Endothelial cell of umbilical vein (primary cell): ENCODE measurements around the gene BCAS3. TPM values are rescaled to one million over a fixed set of nuclear protein-coding genes. Genes with fewer than 3 reads are reported as not detected.

ENCODE experiments used
- BruUV-seq: library from RNA; stranded (reverse); fragments of 400-500 nt; replicated peaks from 2 replicates; lab custom pipeline; 2021; lab: Mats Ljungman, UMichigan
- CTCF ChIA-PET: fragments of 300-600, 350-600 bp; sonication (Branson Sonifier 250); formaldehyde crosslinking; loops from one replicate; lab custom pipeline; 2021; ENCODE audit warnings: antibody characterized with exemption, inconsistent platforms; lab: Charles Lee
- POLR2A ChIA-PET: fragments of 300-600, 350-600 bp; sonication (Branson Sonifier 250); formaldehyde crosslinking; loops from one replicate; lab custom pipeline; 2021; ENCODE audit warnings: antibody characterized with exemption, inconsistent platforms; lab: Charles Lee
- DNase-seq: peaks from one replicate; pipeline ENCODE4 v3.0.0-alpha.2; 2011; ENCODE audit warnings: low read depth, low spot score
- FAIRE-seq: peaks from 2 replicates; lab custom pipeline; 2011; peaks lifted over from hg19 to GRCh38; lab: Jason Lieb, UNC
- H2AFZ ChIP-seq: 2 replicates; pipeline ENCODE4 v1.6.0; 2012; ENCODE audit warnings: low read depth, low read length, control low read depth, inconsistent platforms
- H3K27ac ChIP-seq: 2 replicates; pipeline ENCODE4 v1.5.1; 2011; ENCODE audit warnings: low read depth, mild to moderate bottlenecking, control low read depth, low read length, moderate library complexity; ENCODE audit not compliant: insufficient read depth
- H3K27me3 ChIP-seq, 2 experiments: 2 replicates each; pipeline versions ENCODE4 v1.6.0 to v1.6.1; 2011; ENCODE audit warnings: low read length in 2 of 2, mixed read lengths in 1 of 2; ENCODE audit not compliant: control insufficient read depth in 2 of 2, insufficient read depth in 2 of 2
- H3K36me3 ChIP-seq, 2 experiments: 2 replicates in 1 of 2; 3 replicates in 1 of 2; pipeline ENCODE4 v1.5.1; 2011; ENCODE audit warnings: low read length in 2 of 2, mild to moderate bottlenecking in 1 of 2, moderate library complexity in 1 of 2; ENCODE audit not compliant: control insufficient read depth in 2 of 2, insufficient read depth in 2 of 2; ENCODE audit errors: extremely low read depth in 1 of 2
- H3K4me1 ChIP-seq: 3 replicates; pipeline ENCODE4 v1.5.1; 2011; ENCODE audit warnings: mild to moderate bottlenecking, low read length; ENCODE audit not compliant: control insufficient read depth, insufficient read depth; ENCODE audit errors: extremely low read depth
- H3K4me2 ChIP-seq: 2 replicates; pipeline ENCODE4 v1.6.1; 2011; ENCODE audit warnings: low read length, control low read depth, mixed read lengths; ENCODE audit not compliant: insufficient read depth
- H3K4me3 ChIP-seq, 3 experiments: fragments of 200-600 bp in 1 of 3; sonication (generic), shearing (Covaris generic) in 1 of 3; replicated peaks in 1 of 3; 2 replicates each; pipeline ENCODE4 v1.5.1; 2011 to 2016; ENCODE audit warnings: control low read depth in 3 of 3, low read length in 3 of 3, mild to moderate bottlenecking in 2 of 3, inconsistent platforms in 1 of 3, low read depth in 1 of 3, moderate library complexity in 1 of 3; ENCODE audit not compliant: insufficient read depth in 1 of 3
- H3K79me2 ChIP-seq: 2 replicates; pipeline ENCODE4 v1.6.0; 2012; ENCODE audit warnings: low read length, inconsistent platforms; ENCODE audit not compliant: control insufficient read depth, insufficient read depth
- H3K9ac ChIP-seq: replicated peaks from 2 replicates; pipeline ENCODE3; 2011; ENCODE audit warnings: low read length, control low read depth; ENCODE audit not compliant: insufficient read depth; ENCODE audit errors: extremely low read depth
- H3K9me1 ChIP-seq: replicated peaks from 3 replicates; pipeline ENCODE4 v1.6.0; 2011; ENCODE audit warnings: mild to moderate bottlenecking, low read length; ENCODE audit not compliant: control insufficient read depth, insufficient read depth; ENCODE audit errors: extremely low read depth
- H3K9me3 ChIP-seq: replicated peaks from 2 replicates; pipeline ENCODE4 v1.5.1; 2012; ENCODE audit warnings: low read length, inconsistent platforms; ENCODE audit not compliant: control insufficient read depth, insufficient read depth
- H4K20me1 ChIP-seq: replicated peaks from 2 replicates; pipeline ENCODE3; 2011; ENCODE audit warnings: mild to moderate bottlenecking, low read length; ENCODE audit not compliant: control insufficient read depth, insufficient read depth; ENCODE audit errors: extremely low read depth
- CTCF ChIP-seq, 2 donors: IDR thresholded peaks; 1 replicate in 1 of 2; 2 replicates in 1 of 2; pipeline ENCODE4 v1.5.1; 2011; ENCODE audit warnings: low read length in 2 of 2, mild to moderate bottlenecking in 2 of 2, moderate library complexity in 2 of 2, control low read depth in 1 of 2, inconsistent platforms in 1 of 2, low read depth in 1 of 2; ENCODE audit not compliant: insufficient read depth in 1 of 2; ENCODE audit errors: extremely low read depth in 1 of 2
- EZH2 ChIP-seq: IDR thresholded peaks from 2 replicates; pipeline ENCODE4 v1.6.1; 2012; ENCODE audit warnings: borderline replicate concordance, low read depth, mild to moderate bottlenecking, moderate library complexity, low read length, inconsistent platforms; ENCODE audit not compliant: severe bottlenecking
- FOS ChIP-seq: IDR thresholded peaks from 2 replicates; pipeline ENCODE4 v1.6.1; 2011; ENCODE audit warnings: mild to moderate bottlenecking, low read length, moderate library complexity, borderline replicate concordance; ENCODE audit not compliant: insufficient read depth
- GATA2 ChIP-seq: IDR thresholded peaks from 2 replicates; pipeline ENCODE4 v1.7.0; 2011; ENCODE audit warnings: low read depth, mild to moderate bottlenecking, moderate library complexity, mixed read lengths, low read length; ENCODE audit not compliant: insufficient read length, insufficient read depth
- JUN ChIP-seq: IDR thresholded peaks from 2 replicates; pipeline ENCODE4 v1.6.1; 2011; ENCODE audit warnings: borderline replicate concordance, low read depth; ENCODE audit not compliant: insufficient read length, insufficient read depth
- MYC ChIP-seq: IDR thresholded peaks from one replicate; pipeline ENCODE4 v1.6.1; 2011; ENCODE audit warnings: mild to moderate bottlenecking, low read depth, low read length
- POLR2A ChIP-seq: IDR thresholded peaks from 2 replicates; pipeline ENCODE4 v1.6.1; 2012; ENCODE audit warnings: low read depth, mild to moderate bottlenecking, control low read depth, low read length
- POLR2AphosphoS5 ChIP-seq: IDR thresholded peaks from 2 replicates; pipeline ENCODE4 v1.6.1; 2012; ENCODE audit warnings: low read depth, mild to moderate bottlenecking, control low read depth, low read length, moderate library complexity; ENCODE audit not compliant: insufficient read depth
- dilution Hi-C: fragments of 300-500 bp; cut with MboI; formaldehyde crosslinking; loops from one replicate; pipeline ENCODE4 v1.15.0; 2019; ENCODE audit warnings: low sequenced_read_pairs; ENCODE audit not compliant: extremely low pct_ligation_motif_present
- intact Hi-C: fragments of 100-400 bp; cut with micrococcal nuclease; formaldehyde crosslinking; loops from one replicate; pipeline ENCODE4 v1.10.0; 2022
- polyA plus RNA-seq, 4 experiments: library from polyadenylated mRNA; depleted of rRNA in 3 of 4; stranded (reverse) in 3 of 4; unstranded in 1 of 4; fragments of >200 nt; gene quantifications; 2 replicates each; pipeline versions ENCODE4 v1.2.1 to v1.2.3, GENCODE V29; 2011 to 2012; ENCODE audit warnings: missing spikeins in 1 of 4
- total RNA-seq: library from RNA; stranded (reverse); gene quantifications from 2 replicates; pipeline ENCODE4 v1.2.3, GENCODE V29; 2021
- TF ChIP-seq, protein P1 (sequence below): IDR thresholded peaks from 2 replicates; pipeline ENCODE4 v1.6.1; 2011; ENCODE audit not compliant: insufficient read depth, insufficient read length

Gene BCAS3
- total and polyA plus RNA-seq, 2 donors (not counting 3 experiments of a cell fraction or from before 2014, with no cell fraction given): 8.2 to 16.0 TPM

DNA sequence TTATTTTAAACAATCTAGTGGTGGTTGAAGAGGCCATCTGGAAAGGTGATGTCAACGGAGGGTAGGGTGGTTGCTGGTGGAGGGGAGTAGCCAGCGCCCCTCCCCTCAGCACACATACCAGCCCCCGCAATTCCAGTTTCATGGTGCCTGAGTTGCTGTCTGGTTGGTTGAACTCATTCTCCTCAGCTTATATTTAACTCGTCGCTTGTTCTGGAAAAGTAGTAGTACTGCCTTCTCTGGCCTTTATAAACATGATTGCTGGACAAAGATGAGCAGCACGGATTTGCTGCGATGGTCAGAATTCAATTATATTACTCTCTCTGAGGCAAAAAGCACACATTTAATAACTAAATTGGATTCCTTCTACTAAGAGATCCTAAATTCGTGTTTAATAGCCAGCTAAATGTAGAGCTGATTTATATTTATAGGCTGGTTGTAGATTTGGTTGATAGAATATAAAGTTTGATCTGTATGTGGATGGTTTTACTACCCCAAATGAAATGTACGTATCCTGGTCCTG, 484.0 kb downstream of the BCAS3 start:
- dilution Hi-C loops (no loop called here), intact Hi-C loops (no loop called here)
- no peak overlapping the region for H2AFZ ChIP-seq
- no peaks in the 10 kb centered on the region for H3K9me1 ChIP-seq
- H3K27ac ChIP-seq: no peak overlapping the region
- no peaks in the 10 kb centered on the region for H4K20me1 ChIP-seq
- no peaks in the 10 kb centered on the region for H3K9me3 ChIP-seq
- DNase-seq: no peak
- H3K9ac ChIP-seq: no peak overlapping the region
- no peaks in the 10 kb centered on the region for H3K4me1 ChIP-seq
- no peaks in the 10 kb centered on the region for H3K27me3 ChIP-seq
- no peak overlapping the region for H3K4me3 ChIP-seq
- TF ChIP-seq FOS (no peak), JUN (no peak)
- CTCF ChIA-PET: no interaction called here
- BruUV-seq: no TSS peak
- no peak for FAIRE-seq
- H3K4me2 ChIP-seq: no peak overlapping the region
- POLR2A ChIA-PET: no interaction called here
- H3K36me3 ChIP-seq: no peaks in the 10 kb centered on the region
- H3K79me2 ChIP-seq: no peaks in the 10 kb centered on the region

- DNase-seq (no peak), FAIRE-seq (no peak)
- H3K27me3 ChIP-seq: no peaks in the 10 kb centered on the region
- H3K4me2 ChIP-seq: no peak overlapping the region
- no peak overlapping the region for H3K27ac ChIP-seq
- no peaks in the 10 kb centered on the region for H3K4me1 ChIP-seq
- dilution Hi-C loops (no loop called here), intact Hi-C loops (no loop called here)
- no peak overlapping the region for H3K9ac ChIP-seq
- no peaks in the 10 kb centered on the region for H4K20me1 ChIP-seq
- H2AFZ ChIP-seq: no peak overlapping the region
- no peaks in the 10 kb centered on the region for H3K36me3 ChIP-seq
- POLR2A ChIA-PET: no interaction called here
- no peaks in the 10 kb centered on the region for H3K9me3 ChIP-seq
- H3K79me2 ChIP-seq: no peaks in the 10 kb centered on the region
- no TSS peak for BruUV-seq
- CTCF ChIA-PET: no interaction called here
- no peaks in the 10 kb centered on the region for H3K9me1 ChIP-seq
- no peak overlapping the region for H3K4me3 ChIP-seq
- TF ChIP-seq GATA2 (no peak), EZH2 (no peak), POLR2A (no peak), JUN (no peak), FOS (no peak), CTCF (IDR thresholded peaks at IDR 0.05; ENCODE audit: extremely low read depth in 1 of 2, insufficient read depth in 1 of 2, low read depth in 1 of 2, low read length in 2 of 2) (no peak), POLR2AphosphoS5 (no peak), MYC (no peak)
- TF ChIP-seq, protein P1, sequence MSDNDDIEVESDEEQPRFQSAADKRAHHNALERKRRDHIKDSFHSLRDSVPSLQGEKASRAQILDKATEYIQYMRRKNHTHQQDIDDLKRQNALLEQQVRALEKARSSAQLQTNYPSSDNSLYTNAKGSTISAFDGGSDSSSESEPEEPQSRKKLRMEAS: no peak
Observed at GRCh38 chr17:61164517-61164916, 486.9 kb downstream of the BCAS3 start.
